ENCODE results near the gene UQCR11.

UQCR11 gene

DNA sequence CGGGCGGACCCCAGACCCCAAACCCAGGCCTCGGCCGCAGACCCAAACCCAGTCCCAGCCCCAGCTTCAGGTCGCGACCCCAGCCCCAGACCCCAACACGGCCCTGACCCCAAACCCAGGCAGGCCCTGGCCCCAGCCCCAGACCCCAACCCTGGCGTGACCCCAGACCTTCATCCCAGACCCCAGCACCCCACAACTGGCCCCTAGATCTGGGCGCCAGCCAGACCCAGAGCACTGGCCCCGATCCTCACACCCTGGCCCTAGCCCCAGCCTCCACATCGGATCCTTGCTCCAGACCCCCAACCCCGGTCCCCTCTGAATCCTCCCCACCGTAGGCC is 20.1 kb downstream of the UQCR11 start:
- no peaks in the 10 kb centered on the region for H3K27me3 ChIP-seq (ENCODE audit: insufficient read depth, poor library complexity, severe bottlenecking)
- TF ChIP-seq, protein P1, sequence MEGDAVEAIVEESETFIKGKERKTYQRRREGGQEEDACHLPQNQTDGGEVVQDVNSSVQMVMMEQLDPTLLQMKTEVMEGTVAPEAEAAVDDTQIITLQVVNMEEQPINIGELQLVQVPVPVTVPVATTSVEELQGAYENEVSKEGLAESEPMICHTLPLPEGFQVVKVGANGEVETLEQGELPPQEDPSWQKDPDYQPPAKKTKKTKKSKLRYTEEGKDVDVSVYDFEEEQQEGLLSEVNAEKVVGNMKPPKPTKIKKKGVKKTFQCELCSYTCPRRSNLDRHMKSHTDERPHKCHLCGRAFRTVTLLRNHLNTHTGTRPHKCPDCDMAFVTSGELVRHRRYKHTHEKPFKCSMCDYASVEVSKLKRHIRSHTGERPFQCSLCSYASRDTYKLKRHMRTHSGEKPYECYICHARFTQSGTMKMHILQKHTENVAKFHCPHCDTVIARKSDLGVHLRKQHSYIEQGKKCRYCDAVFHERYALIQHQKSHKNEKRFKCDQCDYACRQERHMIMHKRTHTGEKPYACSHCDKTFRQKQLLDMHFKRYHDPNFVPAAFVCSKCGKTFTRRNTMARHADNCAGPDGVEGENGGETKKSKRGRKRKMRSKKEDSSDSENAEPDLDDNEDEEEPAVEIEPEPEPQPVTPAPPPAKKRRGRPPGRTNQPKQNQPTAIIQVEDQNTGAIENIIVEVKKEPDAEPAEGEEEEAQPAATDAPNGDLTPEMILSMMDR (IDR thresholded peaks at IDR 0.05; ENCODE audit: poor library complexity, severe bottlenecking) = no peak
- no peaks in the 10 kb centered on the region for H3K9me3 ChIP-seq (ENCODE audit: severe bottlenecking)
- peaks cover 39% of the 10 kb centered on the region for H3K36me3 ChIP-seq (ENCODE audit: low read depth)
- no peak overlapping the region for H3K4me3 ChIP-seq (ENCODE audit: severe bottlenecking)
- peaks cover 22% of the 10 kb centered on the region for H3K4me1 ChIP-seq (ENCODE audit: insufficient read depth, poor library complexity, severe bottlenecking)
- DNase-seq (ENCODE audit: low spot score) = no peak
- no peak overlapping the region for H3K27ac ChIP-seq (ENCODE audit: poor library complexity, severe bottlenecking)
- no peak for ATAC-seq (ENCODE audit: low read depth)

DNA sequence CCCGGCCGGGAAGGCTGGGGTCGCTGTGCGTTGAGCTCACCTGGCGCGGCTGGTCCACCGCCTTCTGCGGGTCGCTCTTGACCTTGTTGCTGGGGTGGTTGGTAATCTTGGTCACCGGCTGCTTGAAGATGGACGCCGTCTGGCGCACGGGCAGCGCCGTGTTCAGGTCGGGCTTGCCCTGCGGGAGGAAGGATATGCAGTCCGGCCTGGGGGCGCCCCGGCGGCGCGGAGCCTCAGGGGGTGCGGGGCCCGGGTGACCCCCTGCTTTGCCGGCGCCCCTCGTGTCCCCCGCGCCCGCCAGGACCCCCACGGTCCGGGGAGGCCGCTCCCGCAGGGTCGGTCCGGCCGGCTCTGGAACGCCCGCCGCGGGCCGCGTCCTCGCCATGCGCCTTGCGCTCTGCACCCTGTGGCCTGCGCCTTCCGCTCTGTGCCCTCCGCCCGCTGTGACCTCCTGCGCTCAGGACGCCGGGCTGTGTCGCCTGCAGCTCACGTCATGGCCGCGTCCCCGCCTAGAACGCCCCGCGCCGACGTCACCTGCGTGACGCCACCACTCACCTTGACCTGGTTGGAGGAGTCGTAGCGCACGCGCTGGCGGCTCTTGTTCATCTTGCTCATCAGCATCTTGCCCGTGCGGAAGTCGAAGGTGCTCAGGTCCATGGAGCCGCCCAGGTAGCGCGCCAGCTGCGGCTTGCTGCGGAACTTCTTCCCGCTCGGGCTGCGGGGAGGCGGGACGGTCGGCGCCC is 20.6 kb downstream of the UQCR11 start:
- ATAC-seq (ENCODE audit: low read depth) = no peak
- TF ChIP-seq, protein P1 (IDR thresholded peaks at IDR 0.05; ENCODE audit: poor library complexity, severe bottlenecking) = no peak

DNA sequence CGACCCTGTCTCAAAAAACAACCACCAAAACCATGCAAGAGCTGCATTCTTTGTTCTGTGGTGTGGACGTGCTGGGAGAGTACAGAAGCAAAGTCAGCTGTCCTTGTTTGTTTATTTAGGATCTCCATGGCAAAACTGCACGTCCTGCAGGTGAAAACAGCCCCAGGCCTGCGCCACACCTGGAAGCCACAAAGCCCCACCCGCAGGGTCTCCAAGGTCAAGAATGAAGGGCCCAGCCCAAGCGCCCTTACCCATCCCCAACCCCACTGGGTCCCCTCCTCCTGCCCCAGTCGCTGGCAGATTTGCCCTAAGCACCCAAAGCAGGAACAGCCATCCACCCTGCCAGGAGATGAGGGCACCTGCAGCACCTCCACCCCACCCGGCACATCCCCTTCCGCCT is 23.1 kb downstream of the UQCR11 start:
- TF ChIP-seq, protein P1 (IDR thresholded peaks at IDR 0.05; ENCODE audit: poor library complexity, severe bottlenecking) = no peak
- Histone ChIP-seq H3K4me1 (ENCODE audit: insufficient read depth, poor library complexity, severe bottlenecking) (no peaks in the 10 kb centered on the region), H3K9me3 (ENCODE audit: severe bottlenecking) (no peaks in the 10 kb centered on the region), H3K36me3 (ENCODE audit: low read depth) (peaks cover 45% of the 10 kb centered on the region), H3K27me3 (ENCODE audit: insufficient read depth, poor library complexity, severe bottlenecking) (no peaks in the 10 kb centered on the region), H3K4me3 (ENCODE audit: severe bottlenecking) (no peak overlapping the region), H3K27ac (ENCODE audit: poor library complexity, severe bottlenecking) (no peak overlapping the region)
- ATAC-seq (ENCODE audit: low read depth) = no peak
- DNase-seq (ENCODE audit: low spot score) = no peak

More for the DNA sequence above, 20.6 kb downstream of the UQCR11 start:
- no peak overlapping the region for H3K4me3 ChIP-seq (ENCODE audit: severe bottlenecking)
- peaks cover 39% of the 10 kb centered on the region for H3K36me3 ChIP-seq (ENCODE audit: low read depth)
- no peaks in the 10 kb centered on the region for H3K27me3 ChIP-seq (ENCODE audit: insufficient read depth, poor library complexity, severe bottlenecking)
- H3K27ac ChIP-seq (ENCODE audit: poor library complexity, severe bottlenecking) = no peak overlapping the region
- peaks cover 17% of the 10 kb centered on the region for H3K4me1 ChIP-seq (ENCODE audit: insufficient read depth, poor library complexity, severe bottlenecking)
- no peak for DNase-seq (ENCODE audit: low spot score)
- H3K9me3 ChIP-seq (ENCODE audit: severe bottlenecking) = no peaks in the 10 kb centered on the region

DNA sequence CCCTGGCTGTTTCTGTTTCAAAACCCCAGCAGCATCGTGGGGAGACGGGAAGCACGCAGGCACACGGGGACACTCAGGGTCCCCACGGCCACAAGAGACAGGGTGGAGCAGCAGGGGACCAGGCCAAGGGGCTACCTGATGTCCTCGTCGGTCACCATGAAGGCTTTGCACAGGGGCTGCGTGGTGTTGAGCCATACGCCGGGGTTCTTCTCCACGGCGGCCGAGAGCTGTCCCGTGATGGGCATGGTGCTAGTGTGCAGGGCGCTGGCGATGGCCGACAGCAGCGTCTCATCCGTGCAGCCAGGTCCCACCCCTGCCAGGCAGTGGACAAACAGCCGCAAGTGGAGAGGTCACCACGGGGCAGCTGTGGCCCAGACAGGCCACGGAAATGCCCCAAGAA is 24.3 kb downstream of the UQCR11 start:
- no peaks in the 10 kb centered on the region for H3K27me3 ChIP-seq (ENCODE audit: insufficient read depth, poor library complexity, severe bottlenecking)
- H3K4me3 ChIP-seq (ENCODE audit: severe bottlenecking) = no peak overlapping the region
- TF ChIP-seq, protein P1 (IDR thresholded peaks at IDR 0.05; ENCODE audit: poor library complexity, severe bottlenecking) = no peak
- no peaks in the 10 kb centered on the region for H3K9me3 ChIP-seq (ENCODE audit: severe bottlenecking)
- DNase-seq (ENCODE audit: low spot score) = no peak
- no peak for ATAC-seq (ENCODE audit: low read depth)
- no peaks in the 10 kb centered on the region for H3K4me1 ChIP-seq (ENCODE audit: insufficient read depth, poor library complexity, severe bottlenecking)
- H3K36me3 ChIP-seq (ENCODE audit: low read depth) = peaks cover 43% of the 10 kb centered on the region
- no peak overlapping the region for H3K27ac ChIP-seq (ENCODE audit: poor library complexity, severe bottlenecking)

DNA sequence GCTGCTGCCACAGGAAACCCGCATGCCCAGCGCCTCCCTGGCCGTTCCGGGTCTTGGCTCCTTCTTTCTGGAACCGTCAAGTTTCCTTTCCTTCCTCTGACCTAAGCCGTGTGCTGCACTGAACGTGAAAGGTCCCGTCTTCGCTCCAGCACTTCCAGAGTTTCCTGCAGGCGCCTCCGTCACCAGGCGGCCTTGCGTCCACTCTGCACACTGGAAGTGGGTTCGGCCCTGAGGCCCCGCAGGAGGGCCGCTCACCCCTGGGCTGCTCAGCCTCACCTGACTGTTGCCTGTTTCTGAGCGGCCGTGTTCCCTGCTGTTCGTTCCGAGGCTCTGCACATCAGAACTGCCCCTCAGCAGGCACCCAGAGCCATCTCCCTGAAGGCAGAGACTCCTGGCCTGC is 24.9 kb downstream of the UQCR11 start:
- Histone ChIP-seq H3K27ac (ENCODE audit: poor library complexity, severe bottlenecking) (no peak overlapping the region), H3K36me3 (ENCODE audit: low read depth) (peaks cover 41% of the 10 kb centered on the region), H3K4me1 (ENCODE audit: insufficient read depth, poor library complexity, severe bottlenecking) (no peaks in the 10 kb centered on the region), H3K4me3 (ENCODE audit: severe bottlenecking) (no peak overlapping the region), H3K27me3 (ENCODE audit: insufficient read depth, poor library complexity, severe bottlenecking) (no peaks in the 10 kb centered on the region), H3K9me3 (ENCODE audit: severe bottlenecking) (no peaks in the 10 kb centered on the region)
- TF ChIP-seq, protein P1 (IDR thresholded peaks at IDR 0.05; ENCODE audit: poor library complexity, severe bottlenecking) = no peak
- ATAC-seq (ENCODE audit: low read depth) (no peak), DNase-seq (ENCODE audit: low spot score) (no peak)
